NCI-H524 treated with DMSO at 0.1 percent for 48 hours (cell line): Measurements from ENCODE around the gene POU6F2.
"Not testable (repeated sequence)": the region's sequence is repeated elsewhere in the genome, so short reads cannot be mapped to it uniquely, and the experiment has no call there.

ENCODE experiments used
- DNase-seq: peaks from one replicate; lab custom pipeline; 2025; lab: John Stamatoyannopoulos, UW

POU6F2 gene

DNA sequence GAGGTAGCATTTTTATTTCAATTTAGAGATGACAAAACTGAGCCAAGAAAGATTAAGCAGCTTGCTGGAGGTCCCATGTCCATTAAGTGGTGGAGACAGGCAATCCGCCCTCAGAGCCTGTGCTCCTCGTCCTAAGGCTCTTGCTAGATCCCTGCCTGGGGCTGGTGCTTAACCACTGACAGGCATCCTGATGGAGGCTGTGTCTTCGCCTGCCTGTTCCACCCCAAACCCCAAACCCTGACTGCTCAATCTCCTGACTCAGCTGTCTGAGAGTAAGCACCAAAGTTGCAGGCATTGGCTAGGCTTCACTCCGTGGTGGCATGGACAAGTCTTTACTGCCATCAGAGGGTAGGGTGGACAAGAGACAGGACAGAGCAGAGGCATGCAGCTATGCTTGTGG lies 209.4 kb downstream of the POU6F2 start:
- no peak for DNase-seq

DNA sequence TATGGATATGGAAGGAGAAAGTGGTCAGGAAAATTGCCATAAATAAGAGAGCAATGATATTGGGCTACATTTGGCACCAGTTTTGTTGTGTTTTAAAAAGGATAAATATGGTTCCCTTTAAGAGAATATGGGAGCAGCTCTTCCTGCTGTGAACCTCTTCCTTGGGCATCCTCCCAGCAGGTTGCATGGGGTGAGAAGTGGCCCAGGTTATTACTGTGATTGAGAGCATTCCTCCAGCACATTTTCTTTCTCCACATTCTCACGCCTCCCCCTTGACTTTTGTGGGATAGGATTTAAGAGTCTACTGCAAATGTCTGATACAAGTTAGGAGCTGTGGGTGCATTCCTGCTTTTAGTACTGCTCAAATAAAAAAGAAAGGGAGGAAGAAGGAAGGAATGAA lies 214.8 kb downstream of the POU6F2 start:
- no peak for DNase-seq

DNA sequence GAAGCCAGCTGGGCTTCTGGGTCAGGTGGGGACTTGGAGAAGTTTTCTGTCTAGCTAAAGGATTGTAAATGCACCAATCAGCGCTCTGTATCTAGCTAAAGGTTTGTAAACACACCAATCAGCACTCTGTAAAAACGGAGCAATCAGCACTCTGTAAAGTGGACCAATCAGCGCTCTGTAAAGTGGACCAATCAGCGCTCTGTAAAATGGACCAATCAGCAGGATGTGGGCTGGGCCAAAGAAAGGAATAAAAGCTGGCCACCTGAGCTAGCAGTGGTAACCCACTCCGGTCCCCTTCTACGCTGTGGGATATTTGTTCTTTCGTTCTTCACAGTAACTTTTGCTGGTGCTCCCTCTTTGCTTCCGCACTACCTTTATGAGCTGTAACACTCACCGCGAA lies 216.7 kb downstream of the POU6F2 start:
- not testable (repeated sequence) for DNase-seq

DNA sequence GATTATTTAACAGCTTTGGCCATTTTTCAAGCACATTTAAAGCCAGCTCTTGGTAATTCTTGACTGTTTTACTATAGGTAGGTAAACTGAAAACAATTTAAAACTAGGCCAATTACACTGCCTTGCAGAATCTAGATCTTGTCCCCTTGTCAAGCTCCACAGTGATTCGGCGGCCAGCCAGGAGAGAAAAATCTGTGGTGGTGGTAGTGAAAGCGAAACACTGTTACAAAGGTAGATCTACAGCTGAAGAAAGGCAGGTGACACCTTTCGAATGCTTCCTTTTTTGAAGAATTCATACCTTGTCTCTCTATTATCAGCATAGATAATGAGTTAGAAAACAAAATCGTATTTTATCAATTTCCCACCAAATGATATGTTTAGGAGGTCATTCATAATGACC lies 218.3 kb downstream of the POU6F2 start:
- DNase-seq, result no peak

DNA sequence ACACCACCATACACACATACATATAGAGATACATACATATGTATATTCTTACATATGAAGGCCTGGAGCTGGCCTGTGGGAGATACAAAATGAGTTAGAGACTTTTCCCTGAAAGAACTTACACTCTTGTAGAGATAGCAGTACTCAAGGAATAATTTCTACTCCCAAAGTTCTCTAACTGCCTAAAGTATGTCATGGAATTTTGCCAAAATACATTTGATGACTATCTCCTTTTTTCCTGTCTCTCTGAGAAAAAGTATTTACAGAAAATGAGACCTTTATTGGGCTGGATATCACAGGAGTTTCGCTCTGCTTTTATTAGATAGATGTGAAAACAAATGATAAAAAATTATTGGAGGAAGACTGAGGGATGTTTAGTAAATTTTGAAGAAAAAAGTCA lies 220.1 kb downstream of the POU6F2 start:
- no peak for DNase-seq

DNA sequence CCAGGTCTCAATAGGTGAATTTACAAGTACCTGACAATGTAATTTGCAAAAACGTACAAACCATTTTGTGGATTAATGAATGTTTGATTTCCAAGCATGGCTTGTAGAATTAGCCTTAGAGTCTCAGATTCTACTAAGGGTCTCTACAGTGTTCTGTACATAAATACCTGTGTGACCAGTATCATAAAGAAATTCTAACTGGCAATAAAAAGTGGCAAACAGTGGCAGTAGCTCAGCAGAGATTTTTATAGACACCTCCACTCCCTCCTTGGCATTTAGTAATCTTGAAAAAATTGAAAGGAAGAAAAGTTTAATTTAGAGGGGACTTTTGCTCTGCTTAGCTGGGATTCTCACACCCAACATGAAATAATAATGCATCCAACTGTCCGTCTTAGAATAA lies 220.8 kb downstream of the POU6F2 start:
- no peak for DNase-seq

DNA sequence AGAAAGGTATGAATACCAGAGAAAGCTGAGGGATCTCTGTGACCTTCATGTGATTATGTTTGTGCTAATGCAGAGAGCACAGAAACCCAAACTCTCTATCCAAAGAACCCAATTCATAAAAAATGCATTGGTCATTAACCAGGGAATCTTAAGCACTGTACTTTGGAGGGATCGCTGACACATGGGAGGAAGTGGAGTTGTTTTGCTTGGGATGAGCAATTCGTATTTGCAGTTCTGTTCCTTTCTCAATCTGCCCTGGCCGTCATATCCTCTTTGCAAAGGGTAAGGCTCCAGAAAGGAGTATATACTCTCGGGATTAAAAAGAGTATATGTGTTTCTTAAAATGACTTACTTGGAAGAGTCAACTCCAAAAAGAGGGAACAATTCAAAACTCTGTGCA lies 221.3 kb downstream of the POU6F2 start:
- DNase-seq, result no peak

DNA sequence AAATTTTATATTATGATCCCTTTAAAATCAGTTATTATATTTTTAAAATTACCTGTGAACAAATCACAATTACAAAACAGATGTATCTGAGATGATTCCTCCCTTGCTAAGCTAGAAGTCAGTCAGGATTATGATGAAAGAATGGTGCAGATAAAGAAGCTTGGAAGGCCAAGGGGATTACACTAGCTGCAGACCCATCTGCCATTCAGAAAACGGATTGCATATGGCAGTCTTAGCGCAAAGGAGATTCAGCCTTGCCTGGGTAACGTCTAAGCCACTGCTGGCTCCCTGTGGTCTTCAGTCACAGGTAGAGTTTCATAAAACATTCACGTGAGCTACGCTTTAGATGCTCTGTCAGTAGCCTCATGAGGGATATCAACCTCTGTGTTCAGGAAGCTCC lies 222.2 kb downstream of the POU6F2 start:
- DNase-seq, result peak; percentile 37

DNA sequence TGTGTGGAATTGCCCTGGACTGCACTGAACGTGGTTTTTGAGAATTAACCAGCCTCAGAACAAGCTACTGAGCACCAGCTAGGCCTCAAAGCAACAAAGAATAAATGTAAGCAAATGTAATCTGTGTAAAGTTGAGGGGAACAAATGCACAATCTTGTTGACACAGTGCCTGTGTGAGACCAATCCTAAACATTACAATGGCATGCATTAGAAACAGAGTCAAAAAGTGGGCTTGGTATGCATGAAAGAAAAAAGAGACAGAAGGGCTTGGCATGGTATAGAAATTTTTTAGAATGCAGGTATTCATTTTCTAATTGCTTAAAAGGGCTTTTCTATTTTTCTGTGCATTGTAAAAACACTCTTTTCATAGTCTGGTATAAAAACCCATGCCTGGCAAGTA lies 224.3 kb downstream of the POU6F2 start:
- DNase-seq, result no peak

DNA sequence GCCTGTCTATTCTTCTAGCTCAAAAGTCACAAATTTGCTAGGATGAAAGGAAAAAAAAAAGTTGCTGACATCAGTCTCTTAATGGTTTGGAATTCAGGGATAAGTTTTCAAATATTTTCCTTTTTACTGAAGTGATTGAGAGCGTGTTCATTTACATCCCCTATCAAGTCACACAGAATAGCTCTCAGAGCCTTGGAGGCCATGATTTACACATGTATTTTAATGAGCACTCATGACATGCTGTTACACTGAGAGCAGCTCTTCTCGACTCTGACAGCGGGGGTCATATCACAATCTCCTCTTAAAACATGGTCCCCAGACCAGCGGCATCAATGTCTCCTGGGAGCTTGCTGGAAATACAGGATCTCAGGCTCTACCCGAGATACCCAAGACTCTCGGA lies 232.7 kb downstream of the POU6F2 start:
- no peak for DNase-seq

DNA sequence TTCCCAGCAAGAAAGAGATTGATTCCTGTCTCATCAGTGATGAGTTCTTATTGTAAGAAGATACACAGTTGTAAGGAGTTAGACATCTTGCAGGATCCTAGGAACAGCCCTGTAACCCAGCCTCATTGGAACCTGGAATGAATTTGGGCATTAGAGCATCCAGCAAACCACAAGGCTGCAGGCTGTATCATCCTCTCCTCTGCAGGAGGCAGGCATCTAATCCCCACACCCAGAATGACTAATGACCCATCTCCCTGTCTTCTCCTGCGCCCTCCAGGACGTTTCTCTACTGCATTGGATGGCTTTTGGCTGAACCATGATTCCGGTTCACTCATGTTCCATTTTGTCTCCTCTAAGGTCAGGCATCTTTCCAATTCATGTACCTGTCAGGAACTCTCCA lies 233.9 kb downstream of the POU6F2 start:
- no peak for DNase-seq

DNA sequence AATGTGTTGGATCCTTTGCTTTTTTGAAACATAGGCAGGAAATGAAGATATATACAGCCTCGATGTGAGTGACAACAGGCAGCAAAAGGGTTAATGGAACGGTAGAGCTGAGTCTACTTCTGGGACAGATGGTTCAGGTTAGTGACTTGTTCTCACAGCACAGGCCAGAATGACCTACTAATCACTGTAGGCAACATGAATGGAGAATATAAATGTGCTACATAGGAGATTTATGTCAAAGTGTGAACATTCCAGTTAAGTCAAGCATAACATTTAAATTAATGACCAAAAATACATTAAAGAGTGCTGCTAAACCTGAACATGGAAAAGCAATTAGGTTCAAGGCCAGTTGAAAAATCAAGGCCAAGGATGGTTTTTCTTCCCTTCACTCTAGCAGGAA lies 235.2 kb downstream of the POU6F2 start:
- no peak for DNase-seq

DNA sequence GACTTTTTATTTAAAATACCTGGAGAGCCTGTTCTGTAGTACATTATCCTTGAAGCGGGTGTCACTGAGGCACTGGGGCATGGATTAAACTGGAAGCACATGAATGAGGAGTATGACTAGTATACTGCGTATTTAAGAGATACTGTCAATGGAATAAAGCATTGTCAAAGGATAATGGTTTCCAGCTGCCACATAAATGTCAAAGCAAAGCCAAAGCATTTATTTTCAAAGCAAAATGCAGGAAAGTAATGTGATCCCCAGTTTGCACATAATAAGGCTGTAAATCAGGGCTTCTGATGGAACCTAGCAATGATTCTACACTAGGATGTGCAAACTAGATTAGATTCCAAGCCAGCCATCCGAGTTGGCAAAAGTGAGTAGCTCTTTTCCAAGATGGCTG lies 240.1 kb downstream of the POU6F2 start:
- no peak for DNase-seq

DNA sequence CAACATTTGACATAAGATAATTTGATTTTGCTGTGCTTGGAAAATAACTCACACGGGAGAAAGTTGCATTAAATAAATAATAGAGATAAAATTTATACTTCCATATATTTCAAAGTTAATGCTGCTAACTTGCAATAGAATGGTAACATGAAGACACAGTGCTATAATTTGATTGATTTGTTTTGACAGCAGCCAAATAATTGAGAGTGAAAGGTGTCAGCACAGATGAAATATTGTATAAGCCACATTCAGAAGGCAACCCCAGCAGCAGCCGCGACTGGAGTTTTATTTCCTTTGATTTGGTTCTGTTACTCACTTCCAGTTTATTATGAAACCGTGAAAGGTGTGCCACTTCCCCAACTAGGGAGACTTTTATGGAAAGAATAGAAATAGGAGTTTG lies 242.2 kb downstream of the POU6F2 start:
- DNase-seq, result no peak

DNA sequence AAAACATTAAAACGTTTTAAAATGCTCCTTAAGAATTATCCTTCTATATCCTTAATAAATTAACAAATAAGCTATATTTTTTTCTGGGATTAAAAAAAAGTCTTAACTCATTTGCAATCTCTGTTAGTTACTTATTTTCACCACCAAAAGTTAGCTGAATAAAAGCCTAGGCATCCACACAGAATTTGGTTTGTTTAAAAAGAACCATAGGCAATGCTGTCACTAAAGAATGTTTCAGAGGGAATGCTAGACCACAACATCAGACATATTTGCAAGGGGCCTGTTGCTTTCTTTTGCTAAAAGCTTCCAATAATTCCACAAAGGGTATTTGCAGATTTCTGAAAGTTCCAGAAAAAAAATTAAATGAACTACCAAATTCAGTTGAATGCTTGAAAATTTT lies 244.2 kb downstream of the POU6F2 start:
- no peak for DNase-seq

DNA sequence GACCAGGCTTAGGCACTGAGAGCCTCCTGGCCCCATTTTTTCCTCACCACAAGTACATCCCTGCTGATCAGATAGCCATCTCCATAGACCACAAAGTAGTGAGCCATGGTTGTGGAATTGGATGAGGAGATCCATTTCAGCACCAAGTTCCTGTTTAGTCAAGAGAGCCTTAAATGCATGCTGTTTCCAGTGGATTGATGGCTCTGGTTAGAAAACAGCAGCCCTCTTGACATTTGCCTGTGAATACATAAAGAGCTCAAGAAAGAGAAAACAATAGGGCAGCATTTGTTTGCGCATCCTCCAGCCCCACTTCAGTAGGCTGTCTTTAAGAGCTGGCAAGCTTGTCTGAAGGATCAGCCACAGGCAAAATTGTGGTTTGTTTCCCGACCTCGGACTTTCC lies 251.2 kb downstream of the POU6F2 start:
- DNase-seq, result no peak

DNA sequence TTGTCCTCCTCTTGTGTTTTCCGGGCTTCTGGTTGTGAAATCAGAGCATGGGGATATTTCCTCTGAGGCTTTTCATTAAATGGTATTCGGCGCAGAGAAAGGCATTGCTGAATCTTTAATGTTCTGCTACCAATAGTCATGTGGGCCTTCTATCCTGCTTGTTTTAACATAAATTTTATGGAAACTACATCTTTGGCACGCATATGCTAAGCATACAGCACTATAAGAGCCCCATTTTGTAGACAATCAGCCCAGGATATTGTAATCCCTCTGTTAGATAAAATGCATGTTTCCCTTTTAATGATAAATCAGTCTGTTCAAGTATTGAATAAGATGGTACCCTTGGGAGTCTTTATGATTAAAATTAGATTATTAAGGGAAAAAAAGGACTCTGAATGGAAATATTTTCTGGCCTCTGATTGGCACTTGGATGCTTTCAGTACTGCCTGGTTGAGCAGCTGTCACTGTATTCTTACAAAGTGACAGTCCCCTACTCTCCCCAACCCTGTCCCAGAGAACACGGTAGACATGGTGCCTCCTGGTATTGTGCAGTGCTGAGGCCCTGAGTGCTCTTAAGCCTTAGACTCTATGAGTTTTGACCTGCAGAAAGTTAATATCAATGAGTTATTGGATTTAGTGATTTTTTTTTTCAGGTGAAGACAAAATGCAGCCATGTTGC lies 256.3 kb downstream of the POU6F2 start:
- DNase-seq, result no peak

DNA sequence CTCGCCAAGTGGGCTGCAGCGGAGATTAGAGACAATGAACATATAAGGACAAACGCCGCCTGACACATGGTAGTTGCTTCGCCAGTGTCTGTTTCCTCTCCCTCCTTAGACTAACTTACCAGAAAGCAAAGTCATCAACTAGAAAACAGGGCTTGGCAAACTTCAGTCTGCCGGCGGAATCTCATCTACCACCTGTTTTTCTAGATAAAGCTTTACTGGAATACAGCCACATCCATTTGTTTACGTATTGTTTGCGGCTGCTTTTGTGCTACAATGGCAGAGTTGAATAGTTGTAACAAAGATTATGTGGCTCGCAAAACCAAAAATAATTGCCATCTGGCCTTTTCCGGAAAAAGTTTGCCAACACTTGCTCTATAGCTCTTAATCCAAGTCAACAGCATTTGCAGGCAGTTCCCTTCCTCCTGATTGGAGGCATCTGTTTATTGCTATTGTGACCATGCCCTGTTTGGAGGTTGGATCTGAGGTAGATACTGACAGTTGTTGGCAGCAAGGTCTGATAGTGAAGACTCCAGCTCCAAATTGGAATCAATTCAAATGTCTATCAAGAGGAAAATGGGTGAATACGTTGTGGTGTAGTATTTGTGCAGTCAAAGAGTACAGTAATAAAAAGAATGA lies 260.6 kb downstream of the POU6F2 start:
- no peak for DNase-seq

DNA sequence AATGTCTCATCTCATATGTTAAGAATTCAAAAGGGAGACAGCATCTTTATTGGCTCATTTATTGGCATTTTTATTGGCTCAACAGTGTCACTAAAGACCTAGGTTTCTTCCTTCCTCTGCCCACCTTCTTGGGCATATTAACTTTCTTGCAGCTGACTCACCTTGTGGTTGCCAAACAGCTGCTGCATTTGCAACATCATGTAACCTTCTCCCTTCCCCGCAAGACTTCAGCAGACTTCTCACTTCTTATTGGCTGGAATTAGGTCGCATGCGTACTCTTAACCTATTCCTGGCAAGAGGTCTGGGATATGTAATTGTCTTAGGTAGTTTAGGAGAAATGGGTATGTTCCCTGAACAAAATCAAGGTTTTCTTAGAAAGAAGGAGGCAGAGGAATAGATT lies 263.2 kb downstream of the POU6F2 start:
- no peak for DNase-seq

DNA sequence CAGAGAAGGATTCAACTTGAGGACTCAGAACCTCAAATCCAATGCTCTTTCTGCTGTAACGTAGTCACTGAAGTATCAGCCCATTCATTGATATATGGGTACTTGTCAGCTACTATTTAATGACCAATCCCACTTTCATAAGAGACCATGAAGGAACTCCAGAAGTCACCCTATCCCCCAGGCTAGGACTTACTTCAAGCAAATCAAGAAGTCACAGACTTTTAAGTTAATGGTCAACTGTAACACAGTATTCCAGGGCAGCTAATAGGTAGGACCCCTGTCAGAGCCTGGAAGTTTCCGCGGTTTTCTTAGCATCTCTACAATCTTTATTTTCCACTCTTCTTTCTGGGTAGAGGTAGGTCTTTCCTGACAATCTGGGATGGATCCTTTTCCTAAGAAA lies 269.9 kb downstream of the POU6F2 start:
- no peak for DNase-seq

DNA sequence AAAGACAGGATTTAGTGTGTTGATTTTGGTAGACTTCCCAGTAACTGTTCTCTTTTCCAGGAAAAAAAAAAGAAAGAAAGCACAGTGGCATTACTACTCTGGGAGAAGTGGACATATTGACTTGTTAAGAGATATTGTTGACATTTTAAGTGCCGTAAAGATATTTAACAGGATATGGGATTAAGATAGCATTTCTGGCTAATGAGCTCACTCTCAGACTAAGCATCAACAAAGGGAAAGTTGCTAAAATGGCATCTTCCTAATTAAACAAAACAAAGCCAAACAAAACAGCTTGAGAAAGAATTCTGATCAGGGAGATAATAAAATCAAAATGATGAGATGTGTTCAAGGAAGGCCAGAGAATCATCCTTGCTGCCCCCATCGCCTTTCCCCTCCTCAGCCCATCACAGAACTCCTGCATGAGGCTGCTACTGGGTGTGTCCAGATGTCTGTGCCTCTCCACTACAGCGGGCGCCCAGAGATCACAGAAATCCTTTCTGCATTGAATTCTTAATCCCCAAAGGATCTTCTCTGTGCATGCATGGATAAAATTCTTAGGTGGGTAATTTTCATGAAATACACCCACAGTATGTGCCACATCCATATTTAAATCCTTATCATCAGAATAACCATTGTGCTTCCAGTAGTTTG lies 270.5 kb downstream of the POU6F2 start:
- DNase-seq, result peak; percentile 74

DNA sequence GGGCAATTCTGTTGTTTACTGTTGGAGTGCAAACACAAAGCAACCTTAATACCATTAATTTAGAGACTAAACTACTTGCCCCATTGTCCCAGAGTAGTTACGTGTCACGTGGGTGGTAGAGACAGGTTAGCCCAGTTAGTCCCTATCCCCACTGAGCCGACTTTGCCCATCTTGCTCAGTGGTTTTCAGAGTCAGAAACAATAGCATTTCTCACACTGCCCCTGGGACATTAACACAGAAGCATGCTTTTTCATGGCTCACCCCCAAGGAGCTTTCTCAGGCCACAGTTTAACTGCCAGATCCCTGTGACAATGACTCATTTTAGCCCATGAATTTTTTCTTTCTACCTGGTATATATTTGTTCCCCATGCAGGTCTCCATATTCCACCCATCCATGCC lies 271.0 kb downstream of the POU6F2 start:
- no peak for DNase-seq

DNA sequence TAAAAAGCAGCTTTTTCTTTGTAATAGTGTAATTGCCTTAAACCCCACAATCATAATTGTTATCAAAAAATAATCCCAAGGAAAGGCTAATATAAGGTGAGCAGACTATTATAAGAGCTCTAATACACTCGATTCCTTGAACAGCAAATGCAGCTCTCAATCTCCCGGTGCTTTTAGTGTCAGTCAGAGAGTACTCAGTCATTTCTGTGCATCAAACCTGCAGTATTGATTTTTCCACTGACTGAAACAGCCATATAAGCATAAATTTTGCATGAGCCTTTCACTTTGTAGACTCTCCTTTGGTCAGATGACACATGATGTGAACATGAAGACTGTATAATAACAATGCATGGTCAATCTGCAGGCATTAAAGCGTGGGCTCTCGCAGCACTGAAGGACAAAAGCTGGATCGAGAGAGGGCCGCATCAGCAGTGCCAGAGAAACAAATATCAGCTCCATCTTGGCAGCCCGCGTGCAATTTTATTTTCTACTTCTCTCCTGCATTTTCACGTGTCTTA lies 272.0 kb downstream of the POU6F2 start:
- DNase-seq, result no peak

DNA sequence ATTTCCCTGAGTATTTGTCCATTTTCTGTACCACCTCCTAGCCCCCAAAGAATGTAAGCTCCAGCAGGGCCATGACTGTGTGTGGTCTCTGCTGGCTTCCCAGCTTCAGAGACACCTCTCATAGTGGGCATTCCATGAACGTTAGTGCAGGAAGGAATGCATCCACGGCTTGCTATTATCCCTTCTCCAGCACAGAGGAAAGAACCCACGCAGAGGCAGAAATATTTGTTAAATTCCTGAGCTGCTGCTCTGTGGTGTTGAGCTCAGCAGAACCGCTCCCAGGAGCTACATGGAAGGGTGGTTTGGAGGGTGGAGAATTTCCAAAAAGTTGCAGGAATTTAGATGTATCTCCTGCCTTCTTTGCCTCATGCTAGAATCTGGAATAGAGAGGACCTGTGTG lies 275.2 kb downstream of the POU6F2 start:
- DNase-seq, result no peak
